ENCODE results near the gene FOXP1. TPM values are rescaled to one million over a fixed set of nuclear protein-coding genes. Genes with fewer than 3 reads are reported as not detected.

FOXP1 gene
- polyA plus RNA-seq, 1 experiment, result 56.6 TPM

GRCh38 chr3:71176366-71176765 lies 407.2 kb downstream of the FOXP1 start:
- no peaks in the 10 kb centered on the region for H3K9me3 ChIP-seq (ENCODE audit: control insufficient read depth, insufficient read depth, low read length)
- H3K27me3 ChIP-seq (ENCODE audit: control insufficient read depth, insufficient read depth, low read length), result no peaks in the 10 kb centered on the region
- no peak overlapping the region for H3K27ac ChIP-seq (ENCODE audit: low read depth, low read length)
- ChIA-PET POLR2A (interaction anchor here (1.0 kb wide), 1 partner anchor 13 kb away, joined by 3 read pairs; no protein-coding TSS in a partner anchor), CTCF (no interaction called here)
- DNase-seq (ENCODE audit: low read depth, low spot score), result no peak
- TF ChIP-seq, protein P1, sequence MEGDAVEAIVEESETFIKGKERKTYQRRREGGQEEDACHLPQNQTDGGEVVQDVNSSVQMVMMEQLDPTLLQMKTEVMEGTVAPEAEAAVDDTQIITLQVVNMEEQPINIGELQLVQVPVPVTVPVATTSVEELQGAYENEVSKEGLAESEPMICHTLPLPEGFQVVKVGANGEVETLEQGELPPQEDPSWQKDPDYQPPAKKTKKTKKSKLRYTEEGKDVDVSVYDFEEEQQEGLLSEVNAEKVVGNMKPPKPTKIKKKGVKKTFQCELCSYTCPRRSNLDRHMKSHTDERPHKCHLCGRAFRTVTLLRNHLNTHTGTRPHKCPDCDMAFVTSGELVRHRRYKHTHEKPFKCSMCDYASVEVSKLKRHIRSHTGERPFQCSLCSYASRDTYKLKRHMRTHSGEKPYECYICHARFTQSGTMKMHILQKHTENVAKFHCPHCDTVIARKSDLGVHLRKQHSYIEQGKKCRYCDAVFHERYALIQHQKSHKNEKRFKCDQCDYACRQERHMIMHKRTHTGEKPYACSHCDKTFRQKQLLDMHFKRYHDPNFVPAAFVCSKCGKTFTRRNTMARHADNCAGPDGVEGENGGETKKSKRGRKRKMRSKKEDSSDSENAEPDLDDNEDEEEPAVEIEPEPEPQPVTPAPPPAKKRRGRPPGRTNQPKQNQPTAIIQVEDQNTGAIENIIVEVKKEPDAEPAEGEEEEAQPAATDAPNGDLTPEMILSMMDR (IDR thresholded peaks at IDR 0.05; ENCODE audit: low read depth, low read length), result no peak
- no peak overlapping the region for H3K4me3 ChIP-seq (ENCODE audit: low read depth, low read length)

- H3K27me3 ChIP-seq (ENCODE audit: control insufficient read depth, insufficient read depth, low read length), result no peaks in the 10 kb centered on the region
- CTCF ChIA-PET, result no interaction called here
- H3K27ac ChIP-seq (ENCODE audit: low read depth, low read length), result no peak overlapping the region
- POLR2A ChIA-PET, result interaction anchor here (1.0 kb wide), 1 partner anchor 13 kb away, joined by 3 read pairs; no protein-coding TSS in a partner anchor
- no peaks in the 10 kb centered on the region for H3K9me3 ChIP-seq (ENCODE audit: control insufficient read depth, insufficient read depth, low read length)
- no peak overlapping the region for H3K4me3 ChIP-seq (ENCODE audit: low read depth, low read length)
- DNase-seq (ENCODE audit: low read depth, low spot score), result no peak
- TF ChIP-seq, protein P1 (IDR thresholded peaks at IDR 0.05; ENCODE audit: low read depth, low read length), result no peak
These were observed 407.7 kb downstream of the FOXP1 start for GRCh38 chr3:71175691-71176365.

GRCh38 chr3:71172951-71173350 lies 410.6 kb downstream of the FOXP1 start:
- TF ChIP-seq, protein P1 (IDR thresholded peaks at IDR 0.05; ENCODE audit: low read depth, low read length), result no peak
- CTCF ChIA-PET, result interaction anchor here (1.6 kb wide), 1 partner anchor 413 kb away, joined by 5 read pairs; no protein-coding TSS in a partner anchor
- no peak overlapping the region for H3K4me3 ChIP-seq (ENCODE audit: low read depth, low read length)
- peak; percentile 45 for DNase-seq (ENCODE audit: low read depth, low spot score)
- no peaks in the 10 kb centered on the region for H3K27me3 ChIP-seq (ENCODE audit: control insufficient read depth, insufficient read depth, low read length)
- POLR2A ChIA-PET, result no interaction called here
- peak overlapping the region; percentile 43 for H3K27ac ChIP-seq (ENCODE audit: low read depth, low read length)
- no peaks in the 10 kb centered on the region for H3K9me3 ChIP-seq (ENCODE audit: control insufficient read depth, insufficient read depth, low read length)

GRCh38 chr3:71172189-71172588 lies 411.3 kb downstream of the FOXP1 start:
- H3K4me3 ChIP-seq (ENCODE audit: low read depth, low read length), result no peak overlapping the region
- ChIA-PET POLR2A (no interaction called here), CTCF (no interaction called here)
- DNase-seq (ENCODE audit: low read depth, low spot score), result no peak
- no peaks in the 10 kb centered on the region for H3K27me3 ChIP-seq (ENCODE audit: control insufficient read depth, insufficient read depth, low read length)
- peak overlapping the region; percentile 4 for H3K27ac ChIP-seq (ENCODE audit: low read depth, low read length)
- H3K9me3 ChIP-seq (ENCODE audit: control insufficient read depth, insufficient read depth, low read length), result no peaks in the 10 kb centered on the region
- TF ChIP-seq, protein P1 (IDR thresholded peaks at IDR 0.05; ENCODE audit: low read depth, low read length), result no peak

- TF ChIP-seq, protein P1 (IDR thresholded peaks at IDR 0.05; ENCODE audit: low read depth, low read length), result no peak
- ChIA-PET CTCF (no interaction called here), POLR2A (no interaction called here)
- DNase-seq (ENCODE audit: low read depth, low spot score), result no peak
- no peaks in the 10 kb centered on the region for H3K27me3 ChIP-seq (ENCODE audit: control insufficient read depth, insufficient read depth, low read length)
- no peak overlapping the region for H3K27ac ChIP-seq (ENCODE audit: low read depth, low read length)
- H3K9me3 ChIP-seq (ENCODE audit: control insufficient read depth, insufficient read depth, low read length), result no peaks in the 10 kb centered on the region
- H3K4me3 ChIP-seq (ENCODE audit: low read depth, low read length), result no peak overlapping the region
These were observed 412.3 kb downstream of the FOXP1 start for GRCh38 chr3:71171247-71171646.

Measured in AG04450 (cell line).